Brain microvascular endothelial cell (primary cell): ENCODE results near the gene CYP4X1.
A peak's percentile ranks its signal among the peaks of the same experiment; 100 is the strongest.
"Not testable (repeated sequence)": the region's sequence is repeated elsewhere in the genome, so short reads cannot be mapped to it uniquely, and the experiment has no call there.

Source experiments
- DNase-seq: peaks from one replicate; pipeline ENCODE4 v3.0.0-alpha.2; 2020
- H3K27ac ChIP-seq: fragments of 250-450 bp; sonication (Bioruptor Pico); 2 replicates; pipeline ENCODE4 v1.5.1; 2020; ENCODE audit warnings: mild to moderate bottlenecking, moderate library complexity
- H3K27me3 ChIP-seq: fragments of 250-450 bp; sonication (Bioruptor Pico); replicated peaks from 2 replicates; pipeline ENCODE4 v1.5.1; 2020; ENCODE audit warnings: mild to moderate bottlenecking
- H3K36me3 ChIP-seq: fragments of 250-450 bp; sonication (Bioruptor Pico); replicated peaks from 2 replicates; pipeline ENCODE4 v1.5.1; 2020; ENCODE audit warnings: mild to moderate bottlenecking
- H3K4me3 ChIP-seq: 2 replicates; pipeline ENCODE4 v1.5.1; 2011; ENCODE audit warnings: low read depth, mild to moderate bottlenecking, control low read depth, low read length, moderate library complexity
- CTCF ChIP-seq: IDR thresholded peaks from 2 replicates; pipeline ENCODE4 v1.5.1; 2011; ENCODE audit warnings: low read depth, mild to moderate bottlenecking, moderate library complexity, low read length, control low read depth, inconsistent platforms; ENCODE audit errors: missing control alignments
- in situ Hi-C: cut with HindIII; loops from 2 replicates; pipeline ENCODE4 v1.10.0; 2017; ENCODE audit warnings: low sequenced_read_pairs, low pct_ligation_motif_present

CYP4X1 gene

GRCh38 chr1:46996659-46997281, 26.7 kb upstream of the CYP4X1 start:
- H3K27ac ChIP-seq: no peak overlapping the region
- DNase-seq: no peak
- H3K36me3 ChIP-seq: no peaks in the 10 kb centered on the region
- no peak for TF ChIP-seq CTCF
- H3K27me3 ChIP-seq: no peaks in the 10 kb centered on the region
- in situ Hi-C loops: no loop called here
- H3K4me3 ChIP-seq: no peak overlapping the region

- Histone ChIP-seq H3K36me3 (no peaks in the 10 kb centered on the region), H3K27ac (no peak overlapping the region), H3K4me3 (no peak overlapping the region), H3K27me3 (no peaks in the 10 kb centered on the region)
- TF ChIP-seq CTCF: peak; percentile 21
- in situ Hi-C loops: no loop called here
- DNase-seq: no peak
These were observed 21.3 kb upstream of the CYP4X1 start for GRCh38 chr1:47002211-47002610.

GRCh38 chr1:47003896-47004403, 19.5 kb upstream of the CYP4X1 start:
- in situ Hi-C loops: no loop called here
- no peak overlapping the region for H3K4me3 ChIP-seq
- no peak for DNase-seq
- H3K36me3 ChIP-seq: no peaks in the 10 kb centered on the region
- H3K27me3 ChIP-seq: no peaks in the 10 kb centered on the region
- no peak for TF ChIP-seq CTCF
- H3K27ac ChIP-seq: no peak overlapping the region

DNA sequence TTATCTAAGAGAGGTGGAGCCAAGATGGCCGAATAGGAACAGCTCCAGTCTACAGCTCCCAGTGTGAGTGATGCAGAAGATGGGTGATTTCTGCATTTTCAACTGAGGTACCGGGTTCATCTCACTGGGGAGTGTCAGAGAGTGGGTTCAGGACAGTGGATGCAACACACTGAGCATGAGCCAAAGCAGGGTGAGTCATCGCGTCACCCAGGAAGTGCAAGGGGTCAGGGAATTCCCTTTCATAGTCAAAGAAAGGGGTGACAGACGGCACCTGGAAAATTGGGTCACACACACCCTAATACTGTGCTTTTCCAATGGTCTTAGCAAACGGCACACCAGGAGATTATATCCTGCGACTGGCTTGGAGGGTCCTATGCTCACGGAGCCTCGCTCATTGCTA, 17.0 kb upstream of the CYP4X1 start:
- H3K4me3 ChIP-seq, in situ Hi-C loops, H3K27me3 ChIP-seq, H3K27ac ChIP-seq, H3K36me3 ChIP-seq, DNase-seq: not testable (repeated sequence)

GRCh38 chr1:47013293-47013692, 10.2 kb upstream of the CYP4X1 start:
- H3K27ac ChIP-seq: no peak overlapping the region
- in situ Hi-C loops: no loop called here
- no peaks in the 10 kb centered on the region for H3K27me3 ChIP-seq
- H3K4me3 ChIP-seq: no peak overlapping the region
- H3K36me3 ChIP-seq: no peaks in the 10 kb centered on the region
- no peak for TF ChIP-seq CTCF
- DNase-seq: no peak

GRCh38 chr1:47021070-47021469, 2.4 kb upstream of the CYP4X1 start:
- no peak for TF ChIP-seq CTCF
- Histone ChIP-seq H3K36me3 (no peaks in the 10 kb centered on the region), H3K4me3 (no peak overlapping the region), H3K27me3 (peaks cover 13% of the 10 kb centered on the region), H3K27ac (no peak overlapping the region)
- no peak for DNase-seq
- in situ Hi-C loops: no loop called here
